Loucy (cell line): Measurements from ENCODE around the gene STT3B.

Experiments used
- H2AFZ ChIP-seq: fragments of 200-600 bp; sonication (generic); 2 replicates; pipeline ENCODE4 v1.6.0; 2016; ENCODE audit warnings: antibody characterized with exemption, mild to moderate bottlenecking, low read length, moderate library complexity
- H3F3A ChIP-seq: fragments of 200-600 bp; 2 replicates; pipeline ENCODE4 v1.6.0; 2016; ENCODE audit warnings: antibody characterized with exemption, low read depth, mild to moderate bottlenecking
- H3K27me3 ChIP-seq: fragments of 200-600 bp; sonication (generic); 2 replicates; pipeline ENCODE4 v1.6.1; 2014; ENCODE audit warnings: low read length, mild to moderate bottlenecking; ENCODE audit not compliant: insufficient read depth, poor library complexity, severe bottlenecking
- H3K36me3 ChIP-seq: fragments of 200-600 bp; sonication (generic); 2 replicates; pipeline ENCODE4 v1.6.1; 2016; ENCODE audit warnings: low read length; ENCODE audit not compliant: insufficient read depth
- H3K4me1 ChIP-seq: fragments of 200-600 bp; sonication (generic); 2 replicates; pipeline ENCODE4 v1.5.1; 2014; ENCODE audit warnings: low read length, mild to moderate bottlenecking; ENCODE audit not compliant: insufficient read depth, poor library complexity, severe bottlenecking
- H3K4me2 ChIP-seq: fragments of 200-600 bp; sonication (generic); 2 replicates; pipeline ENCODE4 v1.6.0; 2014; ENCODE audit warnings: antibody characterized with exemption, low read length, low read depth, mild to moderate bottlenecking; ENCODE audit not compliant: poor library complexity, severe bottlenecking
- H3K4me3 ChIP-seq: fragments of 200-600 bp; sonication (generic); 2 replicates; pipeline ENCODE4 v1.5.1; 2014; ENCODE audit warnings: low read length, mild to moderate bottlenecking, mixed read lengths; ENCODE audit not compliant: poor library complexity, severe bottlenecking
- H3K79me2 ChIP-seq: fragments of 200-600 bp; sonication (generic); 2 replicates; pipeline ENCODE4 v1.6.1; 2014; ENCODE audit warnings: low read length; ENCODE audit not compliant: insufficient read depth
- H3K9ac ChIP-seq: fragments of 200-600 bp; sonication (generic); 2 replicates; pipeline ENCODE4 v1.6.0; 2014; ENCODE audit warnings: mild to moderate bottlenecking, low read depth, low read length, moderate library complexity; ENCODE audit not compliant: poor library complexity, severe bottlenecking
- H3K9me2 ChIP-seq: fragments of 200-600 bp; sonication (generic); replicated peaks from 2 replicates; pipeline ENCODE4 v1.6.1; 2016; ENCODE audit warnings: low read depth, low read length, mixed read lengths
- H3K9me3 ChIP-seq: fragments of 200-600 bp; sonication (generic); 2 replicates; pipeline ENCODE4 v1.6.1; 2014; ENCODE audit warnings: mild to moderate bottlenecking, antibody characterized with exemption, low read length, low read depth; ENCODE audit not compliant: insufficient read depth
- H4K20me1 ChIP-seq: fragments of 200-600 bp; sonication (generic); 2 replicates; pipeline ENCODE4 v1.6.0; 2014; ENCODE audit warnings: antibody characterized with exemption, low read length, mild to moderate bottlenecking; ENCODE audit not compliant: insufficient read depth, poor library complexity, severe bottlenecking
- CTCF ChIP-seq: fragments of 200-600 bp; sonication (generic); conservative IDR thresholded peaks from 2 replicates; pipeline ENCODE4 v1.5.1; 2014; ENCODE audit warnings: mild to moderate bottlenecking, antibody characterized with exemption, low read length
- EZH2phosphoT487 ChIP-seq: fragments of 200-600 bp; IDR thresholded peaks from 2 replicates; pipeline ENCODE4 v1.6.1; 2018; ENCODE audit warnings: antibody characterized with exemption, mild to moderate bottlenecking, moderate library complexity, borderline replicate concordance

Gene STT3B

GRCh38 chr3:31634476-31634875 is 101.8 kb downstream of the STT3B start:
- H3K4me1 ChIP-seq = no peaks in the 10 kb centered on the region
- peaks cover 88% of the 10 kb centered on the region for H3K36me3 ChIP-seq
- H2AFZ ChIP-seq = no peak overlapping the region
- no peaks in the 10 kb centered on the region for H3K9me3 ChIP-seq
- no peak for TF ChIP-seq EZH2phosphoT487
- H3K4me2 ChIP-seq = no peak overlapping the region
- H3K27me3 ChIP-seq = no peaks in the 10 kb centered on the region
- H4K20me1 ChIP-seq = peaks cover 92% of the 10 kb centered on the region
- H3K9me2 ChIP-seq = no peaks in the 10 kb centered on the region
- H3K9ac ChIP-seq = no peak overlapping the region
- peaks cover 18% of the 10 kb centered on the region; the same call in 1 of the 2 replicates for H3K79me2 ChIP-seq
- H3F3A ChIP-seq = peaks cover 74% of the 10 kb centered on the region
- no peak overlapping the region for H3K4me3 ChIP-seq

DNA sequence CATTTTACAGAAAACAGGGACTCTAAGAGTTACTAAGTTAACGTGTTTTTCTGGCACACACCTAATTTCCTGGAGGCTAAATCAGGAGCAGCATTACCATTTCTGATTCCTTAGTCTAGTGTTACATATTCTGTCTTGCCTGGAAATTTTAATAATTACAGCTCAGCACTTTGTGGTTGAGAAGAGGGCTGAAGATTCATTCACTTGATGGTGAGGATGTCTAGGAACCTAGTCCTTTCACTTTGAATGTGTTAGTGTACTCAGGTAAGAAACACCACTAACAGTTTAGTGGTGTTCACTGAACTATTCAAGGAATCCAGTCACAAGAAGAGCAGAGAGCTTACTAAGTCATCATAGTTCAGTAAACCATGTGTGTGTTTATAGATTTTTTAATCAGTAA is 102.8 kb downstream of the STT3B start:
- Histone ChIP-seq H3K27me3 (no peaks in the 10 kb centered on the region), H3K9ac (no peak overlapping the region), H3K79me2 (peaks cover 8% of the 10 kb centered on the region; the same call in 1 of the 2 replicates), H3K9me2 (no peaks in the 10 kb centered on the region), H4K20me1 (peaks cover 92% of the 10 kb centered on the region), H3K9me3 (no peaks in the 10 kb centered on the region), H3F3A (peaks cover 63% of the 10 kb centered on the region), H3K4me2 (no peak overlapping the region), H3K4me3 (no peak overlapping the region), H3K4me1 (no peaks in the 10 kb centered on the region), H2AFZ (no peak overlapping the region), H3K36me3 (peaks cover 77% of the 10 kb centered on the region)
- TF ChIP-seq CTCF (no peak), EZH2phosphoT487 (no peak)

GRCh38 chr3:31636049-31636448 is 103.3 kb downstream of the STT3B start:
- Histone ChIP-seq H3F3A (peaks cover 63% of the 10 kb centered on the region), H3K4me1 (no peaks in the 10 kb centered on the region), H4K20me1 (peaks cover 94% of the 10 kb centered on the region), H3K9me3 (no peaks in the 10 kb centered on the region), H2AFZ (no peak overlapping the region), H3K4me2 (no peak overlapping the region), H3K36me3 (peaks cover 72% of the 10 kb centered on the region), H3K4me3 (no peak overlapping the region), H3K79me2 (peaks cover 7% of the 10 kb centered on the region; the same call in 1 of the 2 replicates), H3K27me3 (no peaks in the 10 kb centered on the region), H3K9me2 (no peaks in the 10 kb centered on the region), H3K9ac (no peak overlapping the region)
- TF ChIP-seq CTCF = no peak
- TF ChIP-seq EZH2phosphoT487 = no peak
